HUES48 (cell line): Measurements from ENCODE around the gene PICK1.

Source experiments
- H3K27ac ChIP-seq: one replicate; pipeline ENCODE4 v1.7.0; 2013; ENCODE audit warnings: low read depth, low read length, inconsistent platforms
- H3K27me3 ChIP-seq: 2 replicates; pipeline ENCODE4 v1.6.1; 2013; ENCODE audit warnings: mild to moderate bottlenecking, low read length; ENCODE audit not compliant: control insufficient read depth, insufficient read depth
- H3K36me3 ChIP-seq: 2 replicates; pipeline ENCODE4 v1.6.1; 2013; ENCODE audit warnings: low read length; ENCODE audit not compliant: control insufficient read depth, insufficient read depth
- H3K4me1 ChIP-seq: 2 replicates; pipeline ENCODE4 v1.6.1; 2013; ENCODE audit warnings: mild to moderate bottlenecking, low read length; ENCODE audit not compliant: control insufficient read depth, insufficient read depth
- H3K4me3 ChIP-seq: 2 replicates; pipeline ENCODE4 v1.5.1; 2013; ENCODE audit warnings: mild to moderate bottlenecking, low read depth, low read length
- H3K9ac ChIP-seq: 2 replicates; pipeline ENCODE4 v1.6.1; 2013; ENCODE audit warnings: mild to moderate bottlenecking, low read depth, low read length, moderate library complexity
- H3K9me3 ChIP-seq: 2 replicates; pipeline ENCODE4 v1.6.1; 2013; ENCODE audit warnings: low read length; ENCODE audit not compliant: control insufficient read depth, insufficient read depth

PICK1 gene

GRCh38 chr22:38023045-38023444 lies 34.2 kb upstream of the PICK1 start:
- Histone ChIP-seq H3K9ac (no peak overlapping the region), H3K4me3 (no peak overlapping the region), H3K9me3 (no peaks in the 10 kb centered on the region), H3K27me3 (no peaks in the 10 kb centered on the region), H3K4me1 (no peaks in the 10 kb centered on the region), H3K27ac (no peak overlapping the region), H3K36me3 (no peaks in the 10 kb centered on the region)

DNA sequence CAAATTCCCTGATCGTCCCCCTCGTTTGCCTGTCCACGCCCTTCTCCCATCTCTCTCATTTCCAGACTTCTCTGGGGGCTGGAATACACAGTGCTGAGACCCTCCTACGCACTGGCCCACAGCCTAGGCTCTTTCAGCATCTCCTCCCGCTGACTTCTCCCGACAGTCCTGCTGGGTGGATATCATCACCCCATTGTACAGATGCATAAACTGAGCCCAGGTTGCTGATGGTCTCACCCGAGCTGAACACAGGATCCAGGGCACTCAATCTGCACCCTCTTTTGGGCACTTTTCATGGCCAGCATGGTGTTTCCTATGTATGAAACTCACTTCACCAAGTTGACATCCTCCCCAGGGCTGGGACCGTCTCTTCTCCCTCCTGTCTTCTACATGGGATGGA lies 31.7 kb upstream of the PICK1 start:
- Histone ChIP-seq H3K9me3 (no peaks in the 10 kb centered on the region), H3K4me3 (no peak overlapping the region), H3K36me3 (no peaks in the 10 kb centered on the region), H3K27me3 (no peaks in the 10 kb centered on the region), H3K4me1 (0 out of 2 replicates have a peak, but pooled peaks cover 2% of the 10 kb centered on the region), H3K27ac (no peak overlapping the region), H3K9ac (no peak overlapping the region)

- Histone ChIP-seq H3K27ac (no peak overlapping the region), H3K27me3 (no peaks in the 10 kb centered on the region), H3K9me3 (no peaks in the 10 kb centered on the region), H3K9ac (no peak overlapping the region), H3K36me3 (no peaks in the 10 kb centered on the region), H3K4me1 (0 out of 2 replicates have a peak, but pooled peaks cover 7% of the 10 kb centered on the region), H3K4me3 (no peak overlapping the region)
Measured at GRCh38 chr22:38026130-38027111, 30.8 kb upstream of the PICK1 start.

- Histone ChIP-seq H3K27ac (no peak overlapping the region), H3K27me3 (no peaks in the 10 kb centered on the region), H3K9ac (no peak overlapping the region), H3K9me3 (no peaks in the 10 kb centered on the region), H3K4me3 (no peak overlapping the region), H3K4me1 (0 out of 2 replicates have a peak, but pooled peaks cover 7% of the 10 kb centered on the region), H3K36me3 (no peaks in the 10 kb centered on the region)
Measured at GRCh38 chr22:38027487-38027886, 29.7 kb upstream of the PICK1 start.

- H3K36me3 ChIP-seq = no peaks in the 10 kb centered on the region
- no peaks in the 10 kb centered on the region for H3K27me3 ChIP-seq
- H3K9ac ChIP-seq = no peak overlapping the region
- no peak overlapping the region for H3K27ac ChIP-seq
- no peak overlapping the region for H3K4me3 ChIP-seq
- 0 out of 2 replicates have a peak, but pooled peaks cover 7% of the 10 kb centered on the region for H3K4me1 ChIP-seq
- no peaks in the 10 kb centered on the region for H3K9me3 ChIP-seq
Measured at GRCh38 chr22:38028344-38029130, 28.7 kb upstream of the PICK1 start.

DNA sequence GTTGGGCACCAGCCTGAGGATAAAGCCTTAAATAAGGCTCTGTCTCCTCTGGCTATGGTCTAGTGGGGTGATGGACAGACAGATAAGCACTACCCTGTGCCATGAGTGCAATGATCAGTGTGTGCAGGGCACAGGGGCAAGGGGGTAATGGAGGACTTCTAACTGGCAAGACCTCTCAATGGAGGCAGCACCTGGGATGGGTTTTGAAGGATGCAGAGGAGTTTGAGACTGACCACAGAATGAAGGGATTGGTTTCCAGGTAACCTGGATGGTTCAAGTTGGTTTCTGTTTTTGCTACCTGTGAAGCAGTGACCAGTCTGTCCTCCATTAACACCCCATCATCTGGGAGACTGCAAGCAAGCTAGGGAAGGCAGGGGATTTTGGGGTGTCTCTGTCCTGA lies 27.8 kb upstream of the PICK1 start:
- no peaks in the 10 kb centered on the region for H3K9me3 ChIP-seq
- no peaks in the 10 kb centered on the region for H3K36me3 ChIP-seq
- H3K27me3 ChIP-seq = no peaks in the 10 kb centered on the region
- H3K9ac ChIP-seq = no peak overlapping the region
- H3K4me3 ChIP-seq = no peak overlapping the region
- H3K27ac ChIP-seq = no peak overlapping the region
- H3K4me1 ChIP-seq = peaks cover 15% of the 10 kb centered on the region

DNA sequence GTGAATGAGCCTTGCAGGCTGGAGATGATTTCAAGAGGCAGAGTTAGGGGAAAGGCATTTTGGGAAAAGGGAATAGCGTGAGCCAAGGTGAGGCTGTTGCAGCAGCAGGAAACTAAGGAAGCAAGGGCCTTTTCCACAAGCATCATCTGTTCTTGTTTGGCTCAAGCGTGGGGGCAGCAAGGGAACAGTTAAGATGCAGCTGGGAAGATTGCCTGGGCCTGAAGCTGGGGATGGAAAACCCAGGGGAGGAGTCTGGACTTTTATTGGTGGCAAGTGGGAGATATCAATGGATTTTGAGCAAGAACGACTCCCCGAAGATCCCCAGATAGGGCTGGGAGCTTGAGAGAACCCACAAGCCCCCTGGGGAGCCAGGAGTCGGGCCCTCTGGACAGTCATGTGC lies 27.3 kb upstream of the PICK1 start:
- Histone ChIP-seq H3K27me3 (no peaks in the 10 kb centered on the region), H3K9ac (no peak overlapping the region), H3K9me3 (no peaks in the 10 kb centered on the region), H3K36me3 (no peaks in the 10 kb centered on the region), H3K27ac (no peak overlapping the region), H3K4me3 (no peak overlapping the region), H3K4me1 (peaks cover 18% of the 10 kb centered on the region)

DNA sequence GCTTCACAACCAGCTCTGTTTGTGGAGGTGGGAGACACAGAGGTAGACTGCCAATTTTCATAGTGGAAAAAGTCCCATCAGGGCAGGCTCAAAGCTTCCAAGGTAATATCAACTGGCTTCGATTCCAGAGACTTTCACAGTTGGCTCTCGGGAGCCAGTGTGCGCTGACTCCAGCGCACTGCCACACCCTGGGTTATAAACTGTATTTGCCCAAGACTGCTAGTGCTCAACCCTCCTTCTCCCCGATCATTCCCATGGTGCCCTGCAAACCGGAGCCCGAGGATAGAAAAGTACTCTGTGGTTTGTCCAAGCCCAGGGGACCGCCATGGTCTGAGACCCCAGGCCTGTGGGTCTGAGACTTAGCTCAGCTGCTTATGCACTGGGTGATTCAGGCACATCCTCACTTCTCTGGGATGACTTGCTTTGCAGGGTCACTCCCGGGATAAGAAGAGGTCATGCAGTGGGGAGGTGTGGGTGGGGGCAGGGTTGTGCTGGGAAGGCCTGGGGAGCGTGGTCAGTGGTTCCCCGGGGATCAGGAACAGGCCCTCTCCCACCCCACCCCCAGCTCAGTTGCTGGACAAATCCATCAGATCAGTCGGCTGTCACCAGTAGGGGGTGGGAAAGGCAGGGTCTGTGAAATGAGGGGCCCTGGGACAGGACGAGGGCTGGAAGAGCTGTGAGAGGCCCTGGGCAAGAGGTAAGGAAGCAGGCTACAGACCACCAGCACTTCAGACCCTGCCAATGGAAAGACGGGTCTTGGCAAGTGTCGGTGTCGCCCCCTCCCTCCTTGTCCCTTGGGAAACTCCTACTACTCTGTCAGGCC lies 26.7 kb upstream of the PICK1 start:
- Histone ChIP-seq H3K9ac (no peak overlapping the region), H3K36me3 (no peaks in the 10 kb centered on the region), H3K27ac (no peak overlapping the region), H3K4me3 (no peak overlapping the region), H3K27me3 (no peaks in the 10 kb centered on the region), H3K4me1 (peaks cover 22% of the 10 kb centered on the region), H3K9me3 (no peaks in the 10 kb centered on the region)

GRCh38 chr22:38031491-38031890 lies 25.7 kb upstream of the PICK1 start:
- Histone ChIP-seq H3K27me3 (no peaks in the 10 kb centered on the region), H3K36me3 (no peaks in the 10 kb centered on the region), H3K27ac (no peak overlapping the region), H3K9me3 (no peaks in the 10 kb centered on the region), H3K9ac (no peak overlapping the region), H3K4me3 (no peak overlapping the region), H3K4me1 (peaks cover 22% of the 10 kb centered on the region)

- H3K9me3 ChIP-seq = no peaks in the 10 kb centered on the region
- no peak overlapping the region for H3K27ac ChIP-seq
- H3K4me3 ChIP-seq = no peak overlapping the region
- no peak overlapping the region for H3K9ac ChIP-seq
- peaks cover 22% of the 10 kb centered on the region for H3K4me1 ChIP-seq
- H3K36me3 ChIP-seq = no peaks in the 10 kb centered on the region
- H3K27me3 ChIP-seq = no peaks in the 10 kb centered on the region
Measured at GRCh38 chr22:38032681-38033521, 24.3 kb upstream of the PICK1 start.
